OCI-LY3 (cell line): ENCODE data around the gene PPDPF.

Experiments used
- EZH2phosphoT487 ChIP-seq: fragments of 200-600 bp; shearing (Covaris generic); IDR thresholded peaks from 2 replicates; pipeline ENCODE4 v1.6.1; 2018; ENCODE audit warnings: antibody characterized with exemption, mixed run types, low read depth
- TF ChIP-seq, protein P1 (sequence below): fragments of 200-600, 300-600 bp; sonication (generic); IDR thresholded peaks from 2 replicates; pipeline ENCODE4 v1.5.1; 2014; ENCODE audit warnings: antibody characterized with exemption, low read length, low read depth

- TF ChIP-seq, protein P1, sequence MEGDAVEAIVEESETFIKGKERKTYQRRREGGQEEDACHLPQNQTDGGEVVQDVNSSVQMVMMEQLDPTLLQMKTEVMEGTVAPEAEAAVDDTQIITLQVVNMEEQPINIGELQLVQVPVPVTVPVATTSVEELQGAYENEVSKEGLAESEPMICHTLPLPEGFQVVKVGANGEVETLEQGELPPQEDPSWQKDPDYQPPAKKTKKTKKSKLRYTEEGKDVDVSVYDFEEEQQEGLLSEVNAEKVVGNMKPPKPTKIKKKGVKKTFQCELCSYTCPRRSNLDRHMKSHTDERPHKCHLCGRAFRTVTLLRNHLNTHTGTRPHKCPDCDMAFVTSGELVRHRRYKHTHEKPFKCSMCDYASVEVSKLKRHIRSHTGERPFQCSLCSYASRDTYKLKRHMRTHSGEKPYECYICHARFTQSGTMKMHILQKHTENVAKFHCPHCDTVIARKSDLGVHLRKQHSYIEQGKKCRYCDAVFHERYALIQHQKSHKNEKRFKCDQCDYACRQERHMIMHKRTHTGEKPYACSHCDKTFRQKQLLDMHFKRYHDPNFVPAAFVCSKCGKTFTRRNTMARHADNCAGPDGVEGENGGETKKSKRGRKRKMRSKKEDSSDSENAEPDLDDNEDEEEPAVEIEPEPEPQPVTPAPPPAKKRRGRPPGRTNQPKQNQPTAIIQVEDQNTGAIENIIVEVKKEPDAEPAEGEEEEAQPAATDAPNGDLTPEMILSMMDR = no peak
- TF ChIP-seq EZH2phosphoT487 = no peak
These were observed 43.4 kb upstream of the PPDPF start for GRCh38 chr20:63477061-63477616.
